K562 (cell line): ENCODE results near the gene NPAS3. TPM values are rescaled to one million over a fixed set of nuclear protein-coding genes. Genes with fewer than 3 reads are reported as not detected.

Source experiments
- ATAC-seq: fragments of 200-7000 bp; cut with Tn5 transposase; 3 replicates; pipeline ENCODE4 v1.9.1; 2020; ENCODE audit warnings: moderate library complexity
- BruUV-seq: library from RNA; stranded (reverse); fragments of 400-500 nt; replicated peaks from 2 replicates; lab custom pipeline; 2021; lab: Mats Ljungman, UMichigan
- CTCF ChIA-PET: fragments of 300-600 bp; formaldehyde crosslinking; extraction: SDS; loops from one replicate; lab custom pipeline; 2021; ENCODE audit warnings: low intra/inter-chr PET ratio; lab: Yijun Ruan, JAX
- POLR2A ChIA-PET: fragments of 300-600, 350-650 bp; sonication (Branson Sonifier 250); formaldehyde crosslinking; extraction: SDS; loops from one replicate; lab custom pipeline; 2021; ENCODE audit warnings: antibody characterized with exemption, inconsistent platforms; lab: Yijun Ruan, JAX
- DNase-seq, 4 experiments: peaks; one replicate each; pipeline versions ENCODE4 v3.0.0 to v3.0.0-alpha.2; 2011 to 2018; ENCODE audit warnings: low spot score in 3 of 4, mixed read lengths in 3 of 4; ENCODE audit errors: extremely low read depth in 1 of 4
- FAIRE-seq: peaks from 2 replicates; lab custom pipeline; 2011; peaks lifted over from hg19 to GRCh38; lab: Jason Lieb, UNC
- H2AFZ ChIP-seq: 2 replicates; pipeline ENCODE4 v1.6.0; 2011; ENCODE audit warnings: low read depth, low read length, control low read depth, inconsistent platforms
- H3K27ac ChIP-seq: fragments of 200-600 bp; 3 replicates; pipeline ENCODE4 v1.8.0; 2011; ENCODE audit warnings: low read depth, mild to moderate bottlenecking, control low read depth, inconsistent platforms, low read length, moderate library complexity, mixed read lengths; ENCODE audit errors: extremely low read depth
- H3K27me3 ChIP-seq, 2 experiments: fragments of 300-600 bp in 1 of 2; 2 replicates in 1 of 2; 3 replicates in 1 of 2; pipeline versions ENCODE4 v1.6.0 to v1.8.0; 2011; ENCODE audit warnings: inconsistent platforms in 2 of 2, low read length in 2 of 2, mild to moderate bottlenecking in 1 of 2, mixed read lengths in 1 of 2, moderate library complexity in 1 of 2; ENCODE audit not compliant: control insufficient read depth in 2 of 2, insufficient read depth in 2 of 2
- H3K36me3 ChIP-seq: fragments of 300-600 bp; 3 replicates; pipeline ENCODE4 v1.8.0; 2011; ENCODE audit warnings: mild to moderate bottlenecking, low read length, inconsistent platforms; ENCODE audit not compliant: control insufficient read depth, insufficient read depth
- H3K4me1 ChIP-seq, 2 experiments: fragments of 200-600 bp in 1 of 2; replicated peaks in 1 of 2; 2 replicates in 1 of 2; 3 replicates in 1 of 2; pipeline versions ENCODE4 v1.5.1 to v1.8.0; 2011; ENCODE audit warnings: inconsistent platforms in 2 of 2, low read length in 2 of 2, mild to moderate bottlenecking in 1 of 2, mixed read lengths in 1 of 2, moderate library complexity in 1 of 2; ENCODE audit not compliant: control insufficient read depth in 2 of 2, insufficient read depth in 2 of 2
- H3K4me2 ChIP-seq: 2 replicates; pipeline ENCODE4 v1.6.1; 2011; ENCODE audit warnings: low read length, control low read depth, inconsistent platforms, mixed read lengths; ENCODE audit not compliant: insufficient read depth
- H3K4me3 ChIP-seq: fragments of 200-600 bp; sonication (generic), shearing (Covaris generic); 2 replicates; pipeline ENCODE4 v1.5.1; 2016; ENCODE audit warnings: control low read depth, inconsistent platforms
- H3K79me2 ChIP-seq: fragments of 200-600 bp; 3 replicates; pipeline ENCODE4 v1.8.0; 2011; ENCODE audit warnings: low read length, inconsistent platforms; ENCODE audit not compliant: control insufficient read depth, insufficient read depth
- H3K9ac ChIP-seq, 2 experiments: 2 replicates each; pipeline versions ENCODE4 v1.6.0 to v1.6.1; 2011; ENCODE audit warnings: low read depth in 2 of 2, low read length in 2 of 2, control low read depth in 1 of 2, inconsistent platforms in 1 of 2, mild to moderate bottlenecking in 1 of 2, mixed read lengths in 1 of 2; ENCODE audit not compliant: insufficient read depth in 1 of 2
- H3K9me1 ChIP-seq: one replicate; pipeline ENCODE4 v1.6.0; 2011; ENCODE audit warnings: inconsistent platforms, mild to moderate bottlenecking, low read length, moderate library complexity; ENCODE audit not compliant: control insufficient read depth, insufficient read depth
- H3K9me3 ChIP-seq: replicated peaks from 2 replicates; pipeline ENCODE4 v1.5.1; 2011; ENCODE audit warnings: low read depth, low read length, inconsistent platforms; ENCODE audit not compliant: control insufficient read depth, insufficient read depth
- H4K20me1 ChIP-seq: replicated peaks from 2 replicates; pipeline ENCODE4 v1.6.1; 2011; ENCODE audit warnings: low read length, inconsistent platforms, mixed read lengths; ENCODE audit not compliant: control insufficient read depth, insufficient read depth
- CAMTA2 ChIP-seq: fragments of 250-450 bp; sonication (Bioruptor Pico); conservative IDR thresholded peaks from 2 replicates; pipeline ENCODE4 v1.5.1; 2022
- CBX5 ChIP-seq: IDR thresholded peaks from 2 replicates; pipeline ENCODE4 v1.6.1; 2014; ENCODE audit warnings: low read depth, borderline replicate concordance
- CHD2 ChIP-seq: IDR thresholded peaks from 2 replicates; pipeline ENCODE4 v1.6.1; 2011; ENCODE audit warnings: low read depth, low read length
- ESRRB ChIP-seq: fragments of 250-450 bp; sonication (Bioruptor Pico); IDR thresholded peaks from 2 replicates; pipeline ENCODE4 v1.5.0; 2020; ENCODE audit warnings: mild to moderate bottlenecking, moderate library complexity, borderline replicate concordance
- HDGF ChIP-seq: fragments of 450-650 bp; IDR thresholded peaks from 2 replicates; pipeline ENCODE4 v1.6.1; 2016
- SNRNP70 ChIP-seq: fragments of 200-400 bp; formaldehyde crosslinking; optimal IDR thresholded peaks from 2 replicates; pipeline ENCODE3; 2017; ENCODE audit warnings: low read depth, low read length
- THRA ChIP-seq: fragments of 450-650 bp; IDR thresholded peaks from 2 replicates; pipeline ENCODE4 v1.6.1; 2017; ENCODE audit warnings: mild to moderate bottlenecking, moderate library complexity
- ZBTB1 ChIP-seq: sonication (generic); formaldehyde crosslinking; IDR thresholded peaks from 2 replicates; pipeline ENCODE4 v1.8.1; 2023; ENCODE audit warnings: missing genetic modification reagents, low read depth, mild to moderate bottlenecking, borderline replicate concordance
- ZNF408 ChIP-seq: fragments of 250-450 bp; sonication (Bioruptor Pico); IDR thresholded peaks from 2 replicates; pipeline ENCODE4 v1.4.0; 2020; ENCODE audit warnings: low read depth, mild to moderate bottlenecking, moderate library complexity
- WGBS: fragments of 100-300 bp; shearing (Covaris generic); methylation state at CpG from one replicate; pipeline ENCODE4 v1.1.6; 2016; ENCODE audit warnings: low coverage, mixed read lengths; ENCODE audit not compliant: insufficient coverage; ENCODE audit errors: missing lambda C conversion rate; 5-methylcytosine and 5-hydroxymethylcytosine counted together
- in situ Hi-C: fragments of 300-500 bp; cut with MboI; formaldehyde crosslinking; loops from 4 replicates; pipeline ENCODE4 v1.15.0; 2018; ENCODE audit warnings: inconsistent platforms, mixed read lengths
- intact Hi-C: fragments of 100-400 bp; cut with micrococcal nuclease; formaldehyde crosslinking; loops from 2 replicates; pipeline ENCODE4 v1.14.2; 2022
- polyA plus RNA-seq, 8 experiments: library from polyadenylated mRNA; depleted of rRNA in 4 of 8; stranded (reverse) in 5 of 8; unstranded in 3 of 8; fragments of >200 nt; fragmentation: Nextera tagmentation in 2 of 8; fragmentation: Illumina TruSeq in 1 of 8; extraction: Ambion mirVana in 2 of 8; extraction: Trizol in 1 of 8; gene quantifications; 2 replicates each; pipeline versions ENCODE4 v1.2.1 to v1.2.3, GENCODE V29; 2011 to 2014; ENCODE audit warnings: inconsistent platforms in 1 of 8, missing spikeins in 1 of 8
- total RNA-seq, 7 experiments: library from RNA; depleted of rRNA in 6 of 7; stranded (reverse); fragments of >200 nt in 6 of 7; fragmentation: Illumina TruSeq in 2 of 7; extraction: Trizol in 2 of 7; gene quantifications; 2 replicates each; pipeline versions ENCODE4 v1.2.1 to v1.2.3, GENCODE V29; 2011 to 2021; ENCODE audit warnings: low replicate concordance in 1 of 7

The NPAS3 gene
- total and polyA plus RNA-seq, 9 of the 15 experiments (the other 6 are each of a cell fraction or from before 2014, with no cell fraction given), result 0.04 TPM; not detected in 8

GRCh38 chr14:33505266-33505962, 566.7 kb downstream of the NPAS3 start:
- in situ Hi-C loops (no loop called here), intact Hi-C loops (no loop called here)
- Histone ChIP-seq H3K9me1 (no peaks in the 10 kb centered on the region), H2AFZ (no peak overlapping the region), H4K20me1 (no peaks in the 10 kb centered on the region), H3K4me1 (no peaks in the 10 kb centered on the region), H3K9me3 (no peaks in the 10 kb centered on the region), H3K36me3 (no peaks in the 10 kb centered on the region), H3K4me2 (no peak overlapping the region), H3K4me3 (no peak overlapping the region), H3K27me3 (no peaks in the 10 kb centered on the region; a peak in 1 of 5 replicates), H3K9ac (no peak overlapping the region), H3K79me2 (no peaks in the 10 kb centered on the region), H3K27ac (no peak overlapping the region)
- BruUV-seq, result no TSS peak
- DNase-seq (no peak), ATAC-seq (no peak), FAIRE-seq (no peak)
- ChIA-PET CTCF (no interaction called here), POLR2A (no interaction called here)
- 9% methylated on average over 4 of the region's 4 CpGs for WGBS
- no peak for TF ChIP-seq CBX5
- TF ChIP-seq HDGF, result no peak
- TF ChIP-seq CHD2, result no peak
- TF ChIP-seq ESRRB, result no peak
- TF ChIP-seq ZNF408 (CRISPR knock-in tag), result no peak
- no peak for TF ChIP-seq CAMTA2

- no peaks in the 10 kb centered on the region for H3K4me1 ChIP-seq
- FAIRE-seq, result no peak
- H3K9me3 ChIP-seq, result no peaks in the 10 kb centered on the region
- ATAC-seq, result no peak
- BruUV-seq, result no TSS peak
- no peaks in the 10 kb centered on the region; a peak in 1 of 5 replicates for H3K27me3 ChIP-seq
- ChIA-PET CTCF (no interaction called here), POLR2A (no interaction called here)
- no peak overlapping the region for H2AFZ ChIP-seq
- H3K9me1 ChIP-seq, result no peaks in the 10 kb centered on the region
- WGBS, result 22% methylated on average over 5 of the region's 6 CpGs
- TF ChIP-seq ZBTB1 (no peak), THRA (no peak), SNRNP70 (no peak)
- H3K79me2 ChIP-seq, result no peaks in the 10 kb centered on the region
- intact Hi-C loops (no loop called here), in situ Hi-C loops (no loop called here)
- H3K27ac ChIP-seq, result no peak overlapping the region
- H3K9ac ChIP-seq, result no peak overlapping the region
- no peaks in the 10 kb centered on the region for H4K20me1 ChIP-seq
- no peak overlapping the region for H3K4me3 ChIP-seq
- no peak for DNase-seq
- H3K4me2 ChIP-seq, result no peak overlapping the region
- no peaks in the 10 kb centered on the region for H3K36me3 ChIP-seq
Observed at GRCh38 chr14:33505963-33506329, 567.3 kb downstream of the NPAS3 start.
